HepG2 (cell line): Measurements from ENCODE around the gene ZFHX3. TPM values are rescaled to one million over a fixed set of nuclear protein-coding genes. Genes with fewer than 3 reads are reported as not detected.

Source experiments
- ATRX ChIP-seq: sonication (generic); formaldehyde crosslinking; IDR thresholded peaks from 2 replicates; pipeline ENCODE4 v1.4.0; 2020; ENCODE audit warnings: missing genetic modification reagents, borderline replicate concordance
- CCAR2 ChIP-seq: fragments of 200-400 bp; formaldehyde crosslinking; optimal IDR thresholded peaks from 2 replicates; pipeline ENCODE3; 2018; ENCODE audit warnings: low read depth, mild to moderate bottlenecking, low read length, moderate library complexity
- EEA1 ChIP-seq: sonication (generic); formaldehyde crosslinking; IDR thresholded peaks from 2 replicates; pipeline ENCODE4 v1.5.1; 2020; ENCODE audit warnings: mild to moderate bottlenecking, missing genetic modification reagents, borderline replicate concordance
- GABPA ChIP-seq, 2 experiments: IDR thresholded peaks; 2 replicates each; pipeline ENCODE4 v1.6.1; 2011 to 2016; ENCODE audit warnings: low read depth in 2 of 2, low read length in 1 of 2, missing biosample characterization in 1 of 2, missing genetic modification characterization in 1 of 2
- GATA4 ChIP-seq: sonication (generic); IDR thresholded peaks from 2 replicates; pipeline ENCODE4 v1.6.1; 2016; ENCODE audit warnings: antibody characterized with exemption, low read depth, borderline replicate concordance
- NKX3-1 ChIP-seq: sonication (generic); formaldehyde crosslinking; IDR thresholded peaks from 2 replicates; pipeline ENCODE4 v1.5.0; 2020; ENCODE audit warnings: missing genetic modification reagents
- NPAS2 ChIP-seq: sonication (generic); formaldehyde crosslinking; IDR thresholded peaks from 2 replicates; pipeline ENCODE4 v1.8.0; 2022; ENCODE audit warnings: mild to moderate bottlenecking, missing genetic modification reagents, borderline replicate concordance
- RORA ChIP-seq: sonication (generic); formaldehyde crosslinking; IDR thresholded peaks from 2 replicates; pipeline ENCODE4 v1.5.0; 2020; ENCODE audit warnings: mild to moderate bottlenecking, missing genetic modification reagents, moderate library complexity
- TCF7L2 ChIP-seq: IDR thresholded peaks from 2 replicates; pipeline ENCODE4 v1.6.1; 2011; ENCODE audit warnings: mild to moderate bottlenecking, low read depth, low read length, moderate library complexity
- ZNF264 ChIP-seq: sonication (generic); formaldehyde crosslinking; IDR thresholded peaks from 2 replicates; pipeline ENCODE4 v1.4.0; 2020; ENCODE audit warnings: missing genetic modification reagents
- ZNF292 ChIP-seq: sonication (generic); formaldehyde crosslinking; IDR thresholded peaks from 2 replicates; pipeline ENCODE4 v1.8.1; 2022; ENCODE audit warnings: mild to moderate bottlenecking, low read depth, missing genetic modification reagents, borderline replicate concordance
- ZNF530 ChIP-seq: sonication (generic); formaldehyde crosslinking; IDR thresholded peaks from 2 replicates; pipeline ENCODE4 v1.5.0; 2020; ENCODE audit warnings: low read depth, mild to moderate bottlenecking, missing genetic modification reagents
- ZNF713 ChIP-seq: sonication (generic); formaldehyde crosslinking; IDR thresholded peaks from 2 replicates; pipeline ENCODE4 v1.4.0; 2020; ENCODE audit warnings: mild to moderate bottlenecking, missing genetic modification reagents
- ZNF879 ChIP-seq: sonication (generic); formaldehyde crosslinking; IDR thresholded peaks from 2 replicates; pipeline ENCODE4 v1.8.1; 2023; ENCODE audit warnings: missing genetic modification reagents
- polyA plus RNA-seq, 8 experiments: library from polyadenylated mRNA; depleted of rRNA in 3 of 8; stranded (reverse) in 7 of 8; unstranded in 1 of 8; fragments of >200 nt; fragmentation: Illumina TruSeq in 4 of 8; extraction: Trizol in 4 of 8; gene quantifications; 2 replicates each; pipeline versions ENCODE4 v1.2.1 to v1.2.3, GENCODE V29; 2011 to 2016; ENCODE audit warnings: low read depth in 4 of 8, missing spikeins in 1 of 8, mixed read lengths in 1 of 8; ENCODE audit not compliant: insufficient read depth in 1 of 8
- total RNA-seq, 5 experiments: library from RNA; depleted of rRNA; stranded (reverse); fragments of >200 nt; fragmentation: Illumina TruSeq; extraction: Trizol; gene quantifications; 2 replicates each; pipeline ENCODE4 v1.2.3, GENCODE V29; 2016; ENCODE audit warnings: low read depth in 1 of 5
- TF ChIP-seq, protein P1 (sequence below): sonication (generic); formaldehyde crosslinking; IDR thresholded peaks from 2 replicates; pipeline ENCODE4 v1.5.0; 2020; ENCODE audit warnings: missing genetic modification reagents, mild to moderate bottlenecking, borderline replicate concordance
- TF ChIP-seq, protein P2 (sequence below): sonication (generic); formaldehyde crosslinking; IDR thresholded peaks from 2 replicates; pipeline ENCODE4 v1.4.0; 2020; ENCODE audit warnings: mild to moderate bottlenecking, low read depth, missing genetic modification reagents
- TF ChIP-seq, protein P3 (sequence below): sonication (generic); formaldehyde crosslinking; IDR thresholded peaks from 2 replicates; pipeline ENCODE4 v1.4.0; 2020; ENCODE audit warnings: mild to moderate bottlenecking, missing genetic modification reagents
- TF ChIP-seq, protein P4 (sequence below): sonication (generic); formaldehyde crosslinking; IDR thresholded peaks from 2 replicates; pipeline ENCODE4 v1.4.0; 2020; ENCODE audit warnings: missing genetic modification reagents
- TF ChIP-seq, protein P5 (sequence below): sonication (generic); formaldehyde crosslinking; IDR thresholded peaks from 2 replicates; pipeline ENCODE4 v1.4.0; 2020; ENCODE audit warnings: mild to moderate bottlenecking, missing genetic modification reagents
- TF ChIP-seq, protein P6 (sequence below): IDR thresholded peaks from 2 replicates; pipeline ENCODE4 v1.6.1; 2016; ENCODE audit warnings: mild to moderate bottlenecking, missing biosample characterization, missing genetic modification reagents

ZFHX3 gene
- total and polyA plus RNA-seq, 2 of the 13 experiments (the other 11 are each of a cell fraction or from before 2014, with no cell fraction given), result 5.0 to 6.0 TPM

DNA sequence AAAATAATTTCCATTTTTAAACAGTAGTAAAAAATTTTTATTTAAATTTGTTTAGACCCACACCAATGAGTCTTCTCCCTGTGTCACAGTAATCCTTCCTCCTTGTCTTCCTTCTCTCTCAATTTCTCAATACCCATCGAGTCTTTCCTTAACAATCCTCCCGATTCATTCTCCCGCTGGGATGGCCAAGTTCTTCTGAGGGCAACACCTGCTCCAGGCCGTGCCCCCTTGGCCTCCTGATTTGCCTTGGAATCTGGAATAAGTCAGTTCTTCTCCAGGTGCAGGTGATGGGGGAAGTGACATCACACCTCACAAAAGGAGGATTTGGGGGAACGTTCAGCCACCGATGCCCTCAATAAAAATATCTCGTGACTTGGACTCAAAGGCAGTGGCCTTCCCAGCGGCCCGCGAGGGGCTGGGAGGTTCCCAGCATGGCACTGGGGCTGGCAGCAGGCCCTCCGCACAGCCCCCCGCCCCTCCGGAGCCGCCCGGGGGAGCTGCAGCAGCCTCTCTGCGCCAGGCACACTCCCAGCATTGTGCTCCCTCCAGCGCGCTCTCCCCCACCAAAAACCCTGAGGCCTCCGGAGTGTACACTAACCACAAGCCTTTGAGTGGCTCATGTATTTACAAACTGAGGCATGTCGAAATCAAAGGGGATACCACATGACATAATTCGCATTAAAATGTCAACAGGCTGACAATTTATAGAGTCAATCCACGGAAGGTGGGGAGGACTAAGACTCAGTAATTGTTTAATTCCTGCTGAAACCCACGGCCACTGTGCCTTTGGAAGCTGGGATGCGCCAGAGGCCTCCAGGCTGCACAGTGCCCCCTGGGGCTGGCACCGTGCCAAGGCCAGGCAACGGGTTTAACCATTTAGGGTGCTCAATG, 120.5 kb downstream of the ZFHX3 start (continued):
- TF ChIP-seq, protein P1, sequence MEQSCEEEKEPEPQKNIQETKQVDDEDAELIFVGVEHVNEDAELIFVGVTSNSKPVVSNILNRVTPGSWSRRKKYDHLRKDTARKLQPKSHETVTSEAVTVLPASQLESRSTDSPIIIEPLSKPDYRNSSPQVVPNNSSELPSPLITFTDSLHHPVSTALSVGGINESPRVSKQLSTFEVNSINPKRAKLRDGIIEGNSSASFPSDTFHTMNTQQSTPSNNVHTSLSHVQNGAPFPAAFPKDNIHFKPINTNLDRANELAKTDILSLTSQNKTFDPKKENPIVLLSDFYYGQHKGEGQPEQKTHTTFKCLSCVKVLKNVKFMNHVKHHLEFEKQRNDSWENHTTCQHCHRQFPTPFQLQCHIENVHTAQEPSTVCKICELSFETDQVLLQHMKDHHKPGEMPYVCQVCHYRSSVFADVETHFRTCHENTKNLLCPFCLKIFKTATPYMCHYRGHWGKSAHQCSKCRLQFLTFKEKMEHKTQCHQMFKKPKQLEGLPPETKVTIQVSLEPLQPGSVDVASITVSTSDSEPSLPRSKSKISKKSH, result 0 out of 2 replicates have a peak, but pooled peaks have one; percentile 31
- TF ChIP-seq ATRX (CRISPR knock-in tag), result no peak
- peak; percentile 64; the same call in 1 of the 2 replicates for TF ChIP-seq GATA4
- no peak for TF ChIP-seq GABPA (IDR thresholded peaks at IDR 0.05; ENCODE audit: low read depth, low read length)
- TF ChIP-seq GABPA (CRISPR knock-in tag; IDR thresholded peaks at IDR 0.05; ENCODE audit: low read depth), result no peak
- TF ChIP-seq TCF7L2, result no peak
- TF ChIP-seq NPAS2 (CRISPR knock-in tag), result no peak
- TF ChIP-seq, protein P2, sequence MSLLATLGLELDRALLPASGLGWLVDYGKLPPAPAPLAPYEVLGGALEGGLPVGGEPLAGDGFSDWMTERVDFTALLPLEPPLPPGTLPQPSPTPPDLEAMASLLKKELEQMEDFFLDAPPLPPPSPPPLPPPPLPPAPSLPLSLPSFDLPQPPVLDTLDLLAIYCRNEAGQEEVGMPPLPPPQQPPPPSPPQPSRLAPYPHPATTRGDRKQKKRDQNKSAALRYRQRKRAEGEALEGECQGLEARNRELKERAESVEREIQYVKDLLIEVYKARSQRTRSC (CRISPR knock-in tag), result no peak
- TF ChIP-seq CCAR2, result no peak
- TF ChIP-seq, protein P3, sequence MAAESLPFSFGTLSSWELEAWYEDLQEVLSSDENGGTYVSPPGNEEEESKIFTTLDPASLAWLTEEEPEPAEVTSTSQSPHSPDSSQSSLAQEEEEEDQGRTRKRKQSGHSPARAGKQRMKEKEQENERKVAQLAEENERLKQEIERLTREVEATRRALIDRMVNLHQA (CRISPR knock-in tag), result no peak
- TF ChIP-seq, protein P4, sequence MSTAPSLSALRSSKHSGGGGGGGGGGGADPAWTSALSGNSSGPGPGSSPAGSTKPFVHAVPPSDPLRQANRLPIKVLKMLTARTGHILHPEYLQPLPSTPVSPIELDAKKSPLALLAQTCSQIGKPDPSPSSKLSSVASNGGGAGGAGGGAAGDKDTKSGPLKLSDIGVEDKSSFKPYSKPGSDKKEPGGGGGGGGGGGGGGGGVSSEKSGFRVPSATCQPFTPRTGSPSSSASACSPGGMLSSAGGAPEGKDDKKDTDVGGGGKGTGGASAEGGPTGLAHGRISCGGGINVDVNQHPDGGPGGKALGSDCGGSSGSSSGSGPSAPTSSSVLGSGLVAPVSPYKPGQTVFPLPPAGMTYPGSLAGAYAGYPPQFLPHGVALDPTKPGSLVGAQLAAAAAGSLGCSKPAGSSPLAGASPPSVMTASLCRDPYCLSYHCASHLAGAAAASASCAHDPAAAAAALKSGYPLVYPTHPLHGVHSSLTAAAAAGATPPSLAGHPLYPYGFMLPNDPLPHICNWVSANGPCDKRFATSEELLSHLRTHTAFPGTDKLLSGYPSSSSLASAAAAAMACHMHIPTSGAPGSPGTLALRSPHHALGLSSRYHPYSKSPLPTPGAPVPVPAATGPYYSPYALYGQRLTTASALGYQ (CRISPR knock-in tag), result peak; percentile 83; the same call in 1 of the 2 replicates
- TF ChIP-seq NKX3-1 (CRISPR knock-in tag), result 0 out of 2 replicates have a peak, but pooled peaks have one; percentile 32
- TF ChIP-seq, protein P5, sequence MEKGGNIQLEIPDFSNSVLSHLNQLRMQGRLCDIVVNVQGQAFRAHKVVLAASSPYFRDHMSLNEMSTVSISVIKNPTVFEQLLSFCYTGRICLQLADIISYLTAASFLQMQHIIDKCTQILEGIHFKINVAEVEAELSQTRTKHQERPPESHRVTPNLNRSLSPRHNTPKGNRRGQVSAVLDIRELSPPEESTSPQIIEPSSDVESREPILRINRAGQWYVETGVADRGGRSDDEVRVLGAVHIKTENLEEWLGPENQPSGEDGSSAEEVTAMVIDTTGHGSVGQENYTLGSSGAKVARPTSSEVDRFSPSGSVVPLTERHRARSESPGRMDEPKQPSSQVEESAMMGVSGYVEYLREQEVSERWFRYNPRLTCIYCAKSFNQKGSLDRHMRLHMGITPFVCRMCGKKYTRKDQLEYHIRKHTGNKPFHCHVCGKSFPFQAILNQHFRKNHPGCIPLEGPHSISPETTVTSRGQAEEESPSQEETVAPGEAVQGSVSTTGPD (CRISPR knock-in tag), result 0 out of 2 replicates have a peak, but pooled peaks have one; percentile 36
- no peak for TF ChIP-seq EEA1 (CRISPR knock-in tag)
- peak; percentile 85 for TF ChIP-seq ZNF292
- no peak for TF ChIP-seq ZNF713 (CRISPR knock-in tag)
- TF ChIP-seq RORA (CRISPR knock-in tag), result no peak
- peak; percentile 84 for TF ChIP-seq ZNF264 (CRISPR knock-in tag)
- TF ChIP-seq ZNF530 (CRISPR knock-in tag), result no peak
- TF ChIP-seq, protein P6, sequence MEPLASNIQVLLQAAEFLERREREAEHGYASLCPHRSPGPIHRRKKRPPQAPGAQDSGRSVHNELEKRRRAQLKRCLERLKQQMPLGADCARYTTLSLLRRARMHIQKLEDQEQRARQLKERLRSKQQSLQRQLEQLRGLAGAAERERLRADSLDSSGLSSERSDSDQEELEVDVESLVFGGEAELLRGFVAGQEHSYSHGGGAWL (CRISPR knock-in tag), result peak; percentile 36; the same call in 1 of the 2 replicates
- TF ChIP-seq ZNF879 (CRISPR knock-in tag), result no peak
